ENCODE results near the gene SLC32A1.

DNA sequence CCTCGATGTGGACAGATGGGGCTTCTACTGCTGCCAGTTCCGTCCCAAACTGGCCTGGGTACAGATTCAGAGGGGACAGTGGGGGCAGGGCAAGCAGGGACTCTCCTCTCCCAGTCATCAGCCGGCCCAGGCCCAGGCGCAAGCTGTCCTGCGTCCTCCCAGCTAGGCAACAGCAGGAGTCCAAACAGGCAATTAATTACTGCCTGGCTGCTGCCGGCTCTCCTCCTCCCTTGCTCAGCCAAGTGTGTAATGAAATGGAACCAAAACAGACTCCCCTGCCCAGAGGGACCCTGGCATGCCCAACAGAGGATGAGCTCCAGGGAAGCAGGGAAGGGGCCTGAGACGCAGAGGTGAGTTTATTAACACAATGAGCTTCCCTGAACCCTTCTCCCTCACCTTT, 17.8 kb upstream of the SLC32A1 start:
- TF ChIP-seq, protein P1, sequence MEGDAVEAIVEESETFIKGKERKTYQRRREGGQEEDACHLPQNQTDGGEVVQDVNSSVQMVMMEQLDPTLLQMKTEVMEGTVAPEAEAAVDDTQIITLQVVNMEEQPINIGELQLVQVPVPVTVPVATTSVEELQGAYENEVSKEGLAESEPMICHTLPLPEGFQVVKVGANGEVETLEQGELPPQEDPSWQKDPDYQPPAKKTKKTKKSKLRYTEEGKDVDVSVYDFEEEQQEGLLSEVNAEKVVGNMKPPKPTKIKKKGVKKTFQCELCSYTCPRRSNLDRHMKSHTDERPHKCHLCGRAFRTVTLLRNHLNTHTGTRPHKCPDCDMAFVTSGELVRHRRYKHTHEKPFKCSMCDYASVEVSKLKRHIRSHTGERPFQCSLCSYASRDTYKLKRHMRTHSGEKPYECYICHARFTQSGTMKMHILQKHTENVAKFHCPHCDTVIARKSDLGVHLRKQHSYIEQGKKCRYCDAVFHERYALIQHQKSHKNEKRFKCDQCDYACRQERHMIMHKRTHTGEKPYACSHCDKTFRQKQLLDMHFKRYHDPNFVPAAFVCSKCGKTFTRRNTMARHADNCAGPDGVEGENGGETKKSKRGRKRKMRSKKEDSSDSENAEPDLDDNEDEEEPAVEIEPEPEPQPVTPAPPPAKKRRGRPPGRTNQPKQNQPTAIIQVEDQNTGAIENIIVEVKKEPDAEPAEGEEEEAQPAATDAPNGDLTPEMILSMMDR (IDR thresholded peaks at IDR 0.05): no peak
- TF ChIP-seq POLR2A (IDR thresholded peaks at IDR 0.05): no peak
